Prostate gland (tissue), 2 donors: Measurements from ENCODE around the gene PHF12. TPM values are rescaled to one million over a fixed set of nuclear protein-coding genes. Genes with fewer than 3 reads are reported as not detected.

ENCODE experiments used
- DNase-seq: peaks from one replicate; pipeline ENCODE4 v3.0.0-alpha.2; 2019; ENCODE audit warnings: low spot score
- H3K27ac ChIP-seq, 2 donors: fragments of 200-600 bp; sonication (generic); 2 replicates each; pipeline ENCODE4 v1.5.1; 2017 to 2019
- H3K27me3 ChIP-seq: fragments of 200-600 bp; sonication (generic); replicated peaks from 2 replicates; pipeline ENCODE4 v1.5.1; 2019; ENCODE audit not compliant: insufficient read depth
- H3K36me3 ChIP-seq, 2 donors: fragments of 200-600 bp; sonication (generic); 1 replicate in 1 of 2; 2 replicates in 1 of 2; pipeline versions ENCODE4 v1.5.1 to v1.8.1; 2017 to 2019
- H3K4me1 ChIP-seq: fragments of 200-600 bp; sonication (generic); replicated peaks from 2 replicates; pipeline ENCODE4 v1.5.1; 2019
- H3K4me3 ChIP-seq, 2 donors: fragments of 200-600 bp; sonication (generic); 2 replicates each; pipeline ENCODE4 v1.5.1; 2017 to 2019
- H3K9me3 ChIP-seq: fragments of 200-600 bp; sonication (generic); 2 replicates; pipeline ENCODE4 v1.5.1; 2017
- CTCF ChIP-seq, 4 experiments: fragments of 200-600 bp in 2 of 4; fragments of 450-650 bp in 2 of 4; sonication (generic) in 2 of 4; IDR thresholded peaks; 1 replicate in 3 of 4; 2 replicates in 1 of 4; pipeline ENCODE4 v1.5.1; 2016 to 2019; ENCODE audit warnings: antibody characterized with exemption in 4 of 4, mild to moderate bottlenecking in 2 of 4, moderate library complexity in 2 of 4
- POLR2A ChIP-seq: fragments of 450-650 bp; IDR thresholded peaks from one replicate; pipeline ENCODE4 v1.6.1; 2016; ENCODE audit warnings: antibody characterized with exemption, mild to moderate bottlenecking
- POLR2AphosphoS5 ChIP-seq: sonication (generic); formaldehyde crosslinking; IDR thresholded peaks from one replicate; pipeline ENCODE4 v1.6.1; 2017; ENCODE audit warnings: antibody characterized with exemption
- WGBS: methylation state at CpG from one replicate; pipeline ENCODE4 v1.1.5; 2018; 5-methylcytosine and 5-hydroxymethylcytosine counted together
- intact Hi-C: fragments of 100-400 bp; cut with DNase I; formaldehyde crosslinking; loops from one replicate; pipeline ENCODE4 v1.14.2; 2022
- total RNA-seq, 2 donors: library from RNA; depleted of rRNA; stranded (reverse); fragments of >200 nt; gene quantifications; one replicate each; pipeline ENCODE4 v1.1.0, GENCODE V29; 2016

The PHF12 gene
- total RNA-seq, 2 donors from 2014 or later: 74.9 to 112 TPM

GRCh38 chr17:28993645-28994426, 42.5 kb upstream of the PHF12 start:
- Histone ChIP-seq H3K36me3 (no peaks in the 10 kb centered on the region), H3K9me3 (no peaks in the 10 kb centered on the region), H3K27ac (no peak overlapping the region), H3K4me3 (no peak overlapping the region), H3K4me1 (no peaks in the 10 kb centered on the region), H3K27me3 (peaks cover 2% of the 10 kb centered on the region)
- intact Hi-C loops: no loop called here
- WGBS: 87% methylated on average over 13 of the region's 13 CpGs
- no peak for DNase-seq
- TF ChIP-seq POLR2A (no peak), POLR2AphosphoS5 (no peak), CTCF (IDR thresholded peaks at IDR 0.05) (no peak)

DNA sequence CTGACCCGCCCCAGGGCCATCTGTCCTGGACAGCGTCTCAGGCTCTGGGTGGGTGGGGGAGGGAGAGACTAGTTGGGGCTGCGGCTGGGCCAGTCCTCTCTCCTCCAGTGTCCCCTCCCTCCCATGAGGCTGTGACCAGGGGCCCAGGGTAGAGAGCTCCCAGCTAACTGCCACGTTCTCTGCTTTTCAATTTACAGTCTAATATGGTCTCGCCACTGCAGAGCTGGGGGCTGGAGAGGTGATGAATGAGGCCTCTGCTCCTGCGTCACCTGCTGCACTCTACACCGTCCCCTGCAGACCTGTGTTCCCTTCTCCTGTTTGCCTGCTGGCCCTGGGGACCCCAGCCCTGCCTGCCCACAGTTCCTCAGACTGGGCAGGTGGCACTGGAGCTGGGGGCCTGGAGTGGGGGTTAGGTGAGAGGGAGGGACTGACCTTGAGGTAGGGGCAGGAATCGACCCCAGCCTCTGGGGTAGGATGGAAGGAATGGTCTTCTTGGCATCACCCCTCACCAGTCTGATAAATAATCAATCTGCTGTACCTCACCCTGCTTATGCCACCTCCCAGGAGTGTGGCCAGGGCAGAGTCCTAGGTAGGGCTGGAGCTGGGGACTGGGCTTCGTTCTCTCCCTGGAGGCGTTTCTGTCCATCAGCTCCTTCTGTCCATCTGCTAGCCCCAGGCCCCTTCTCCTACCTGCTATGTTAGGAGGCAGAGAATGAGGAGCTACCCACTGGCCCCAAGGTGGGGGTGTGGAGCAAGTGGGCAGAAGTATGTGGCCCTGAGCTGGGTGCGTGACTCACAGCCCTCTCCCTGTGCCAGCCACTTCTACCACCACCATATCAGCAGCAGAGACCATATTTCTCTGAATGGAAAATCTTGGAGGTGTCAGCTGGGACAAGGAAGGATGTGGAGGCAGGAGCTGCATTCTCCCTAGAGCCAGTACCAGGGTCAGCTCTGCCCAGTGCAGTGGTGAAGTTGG, 41.6 kb upstream of the PHF12 start:
- peaks cover 2% of the 10 kb centered on the region for H3K27me3 ChIP-seq

DNA sequence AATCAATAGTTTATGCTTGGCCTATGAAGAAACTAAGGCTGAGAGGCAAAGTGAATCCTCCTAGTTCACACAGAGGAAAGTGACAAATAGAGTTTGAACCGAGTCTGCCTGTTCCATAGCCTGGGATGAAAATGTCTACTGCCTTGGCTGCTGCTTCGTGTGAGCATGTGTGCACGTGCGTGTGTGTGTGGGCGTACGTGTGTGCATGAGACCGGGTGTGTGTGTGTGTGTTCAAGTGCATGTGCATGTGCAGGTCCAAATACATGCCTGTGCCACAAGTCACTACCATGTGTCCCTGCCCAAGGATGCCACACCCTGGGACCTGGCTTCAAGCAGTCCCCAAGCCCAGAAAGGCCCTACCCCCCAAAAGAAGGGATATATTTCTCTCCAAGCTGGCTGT, 40.9 kb upstream of the PHF12 start:
- H3K36me3 ChIP-seq: no peaks in the 10 kb centered on the region

More for the DNA sequence above, 41.6 kb upstream of the PHF12 start:
- no peaks in the 10 kb centered on the region for H3K9me3 ChIP-seq
- no peak overlapping the region for H3K27ac ChIP-seq
- no peaks in the 10 kb centered on the region for H3K4me1 ChIP-seq
- no peak for TF ChIP-seq CTCF (IDR thresholded peaks at IDR 0.05)
- TF ChIP-seq POLR2AphosphoS5: no peak
- no peak for TF ChIP-seq POLR2A
- H3K36me3 ChIP-seq: no peaks in the 10 kb centered on the region
- intact Hi-C loops: no loop called here
- WGBS: 83% methylated on average over 11 of the region's 11 CpGs
- no peak for DNase-seq
- no peak overlapping the region for H3K4me3 ChIP-seq

DNA sequence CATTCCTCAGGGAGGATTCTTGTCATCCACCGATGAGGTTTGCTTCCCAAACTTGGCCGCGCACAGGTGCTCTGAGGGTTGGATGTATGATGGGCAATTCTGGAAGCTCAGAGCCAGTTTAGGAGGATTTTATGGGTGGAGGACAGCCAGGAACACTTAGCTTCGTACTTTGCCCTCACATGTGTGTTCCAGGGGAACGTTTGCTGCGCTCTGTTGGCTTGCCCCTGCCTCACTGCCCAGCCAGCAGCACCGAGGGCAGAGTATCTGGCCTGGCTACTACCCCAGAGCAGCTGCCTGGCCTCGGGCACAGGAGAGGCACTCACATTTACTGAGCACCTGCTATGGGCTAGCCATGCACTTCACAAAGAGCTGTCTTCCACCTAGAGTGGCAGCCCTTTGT, 40.5 kb upstream of the PHF12 start:
- Histone ChIP-seq H3K36me3 (no peaks in the 10 kb centered on the region), H3K27ac (no peak overlapping the region), H3K4me1 (peaks cover 5% of the 10 kb centered on the region), H3K9me3 (no peaks in the 10 kb centered on the region), H3K4me3 (no peak overlapping the region), H3K27me3 (peaks cover 2% of the 10 kb centered on the region)
- DNase-seq: no peak
- 43% methylated on average over 8 of the region's 8 CpGs for WGBS
- intact Hi-C loops: no loop called here
- TF ChIP-seq POLR2A: no peak
- no peak for TF ChIP-seq POLR2AphosphoS5
- TF ChIP-seq CTCF (IDR thresholded peaks at IDR 0.05): no peak

More for the DNA sequence above, 40.9 kb upstream of the PHF12 start:
- Histone ChIP-seq H3K9me3 (no peaks in the 10 kb centered on the region), H3K4me3 (no peak overlapping the region), H3K27me3 (peaks cover 2% of the 10 kb centered on the region), H3K4me1 (peaks cover 1% of the 10 kb centered on the region), H3K27ac (no peak overlapping the region)
- WGBS: 77% methylated on average over 7 of the region's 7 CpGs
- intact Hi-C loops: no loop called here
- no peak for TF ChIP-seq CTCF (IDR thresholded peaks at IDR 0.05)
- TF ChIP-seq POLR2A: no peak
- TF ChIP-seq POLR2AphosphoS5: no peak
- no peak for DNase-seq
